ENCODE results near the gene DEF6.
"Not testable (repeated sequence)": the region's sequence is repeated elsewhere in the genome, so short reads cannot be mapped to it uniquely, and the experiment has no call there.

Gene DEF6

DNA sequence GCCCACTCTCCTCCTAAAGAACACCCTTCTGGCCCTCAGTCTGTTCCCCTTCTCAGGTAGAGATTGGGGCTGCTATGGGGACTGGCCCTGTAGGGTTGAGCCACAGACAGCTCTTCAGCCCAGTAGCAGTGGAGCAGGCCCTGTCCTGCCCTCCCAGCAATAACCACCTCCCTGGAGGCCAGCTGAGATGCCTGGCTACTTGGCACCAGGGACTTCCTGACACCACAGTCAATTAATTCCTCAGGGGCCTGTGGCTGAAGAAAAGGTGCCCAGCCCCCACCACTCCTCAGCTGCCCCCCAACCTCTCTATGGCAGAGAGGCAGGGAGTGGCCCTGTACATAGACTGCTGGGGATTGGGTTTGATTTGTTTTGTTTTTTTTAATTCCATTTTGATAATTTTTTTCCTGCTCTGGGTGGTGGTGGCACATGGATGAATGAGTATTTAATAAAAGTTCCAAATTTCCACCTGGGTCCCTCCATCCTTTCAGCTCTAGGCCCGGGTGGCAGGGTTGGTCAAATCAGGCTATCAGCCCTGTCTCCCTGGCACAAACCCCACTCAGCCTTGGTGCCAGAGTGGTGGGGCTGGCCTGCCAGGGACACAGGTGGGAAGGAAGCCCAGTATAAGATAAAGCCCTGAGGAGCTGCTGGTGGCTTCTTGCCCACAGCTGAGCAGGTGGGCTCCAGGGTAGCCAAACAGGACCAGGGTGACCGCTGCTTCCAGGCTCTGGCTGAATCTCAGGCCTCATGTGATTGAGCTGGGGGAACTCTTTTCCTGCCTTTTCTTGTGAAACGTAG is 1.9 kb upstream of the DEF6 start:
- no peaks in the 10 kb centered on the region for H3K27me3 ChIP-seq (ENCODE audit: control insufficient read depth in 1 of 2, insufficient read depth in 2 of 2, low read length in 2 of 2)
- no peak overlapping the region for H3K4me3 ChIP-seq (ENCODE audit: low read length in 2 of 2)
- no peak overlapping the region for H3K9ac ChIP-seq (ENCODE audit: low read length in 2 of 2)
- no peak overlapping the region for H3K27ac ChIP-seq (ENCODE audit: low read length)
- no peaks in the 10 kb centered on the region for H3K9me3 ChIP-seq (ENCODE audit: control insufficient read depth in 2 of 2, low read length in 2 of 2)
- peaks cover 12% of the 10 kb centered on the region for H3K4me1 ChIP-seq (ENCODE audit: control insufficient read depth, insufficient read depth, low read length)
- peaks cover 24 to 38% of the 10 kb centered on the region in 2 donors for H3K36me3 ChIP-seq (ENCODE audit: control insufficient read depth in 2 of 2, insufficient read depth in 2 of 2, low read length in 2 of 2)

DNA sequence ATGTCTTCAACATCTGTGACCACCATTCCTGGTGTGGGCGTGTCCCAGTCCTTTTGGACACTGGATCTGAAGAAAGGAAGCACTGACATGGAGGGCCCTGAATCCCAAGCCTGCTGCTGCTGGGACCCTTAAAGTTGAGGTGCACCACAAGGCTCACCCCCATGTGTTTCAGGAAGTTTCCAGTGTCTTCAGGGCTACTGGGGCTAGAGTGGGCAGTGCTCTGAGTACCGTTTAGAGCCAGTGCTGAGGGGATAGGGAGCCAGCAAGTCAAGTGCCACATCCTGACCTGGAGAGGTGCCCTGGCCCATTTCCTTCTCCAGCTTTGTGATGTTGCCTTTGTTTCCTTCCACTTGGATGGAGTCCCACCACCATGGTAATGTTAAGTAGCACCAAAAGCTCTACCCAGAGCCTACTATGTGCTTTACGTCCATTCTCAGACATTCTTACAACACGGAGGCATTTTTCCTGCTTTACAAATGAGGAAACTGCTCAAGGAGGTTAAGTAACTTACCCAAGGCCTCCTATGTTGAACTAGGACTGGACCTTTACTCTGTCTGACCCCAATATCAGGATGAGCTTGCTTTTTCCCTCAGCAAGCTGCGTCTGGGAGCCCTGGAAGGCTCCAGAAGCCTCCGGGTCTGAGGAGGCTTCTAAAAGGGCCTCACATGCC is 552 bp upstream of the DEF6 start:
- Histone ChIP-seq H3K36me3 (ENCODE audit: control insufficient read depth in 2 of 2, insufficient read depth in 2 of 2, low read length in 2 of 2) (peaks cover 19 to 24% of the 10 kb centered on the region in 2 donors), H3K9ac (ENCODE audit: low read length in 2 of 2) (peak overlapping the region in 1 of 2 donors; percentile 39), H3K9me3 (ENCODE audit: control insufficient read depth in 2 of 2, low read length in 2 of 2) (no peaks in the 10 kb centered on the region), H3K4me1 (ENCODE audit: control insufficient read depth, insufficient read depth, low read length) (peaks cover 12% of the 10 kb centered on the region), H3K4me3 (ENCODE audit: low read length in 2 of 2) (peak overlapping the region in 1 of 2 donors; percentile 59), H3K27ac (ENCODE audit: low read length) (no peak overlapping the region), H3K27me3 (ENCODE audit: control insufficient read depth in 1 of 2, insufficient read depth in 2 of 2, low read length in 2 of 2) (no peaks in the 10 kb centered on the region)

DNA sequence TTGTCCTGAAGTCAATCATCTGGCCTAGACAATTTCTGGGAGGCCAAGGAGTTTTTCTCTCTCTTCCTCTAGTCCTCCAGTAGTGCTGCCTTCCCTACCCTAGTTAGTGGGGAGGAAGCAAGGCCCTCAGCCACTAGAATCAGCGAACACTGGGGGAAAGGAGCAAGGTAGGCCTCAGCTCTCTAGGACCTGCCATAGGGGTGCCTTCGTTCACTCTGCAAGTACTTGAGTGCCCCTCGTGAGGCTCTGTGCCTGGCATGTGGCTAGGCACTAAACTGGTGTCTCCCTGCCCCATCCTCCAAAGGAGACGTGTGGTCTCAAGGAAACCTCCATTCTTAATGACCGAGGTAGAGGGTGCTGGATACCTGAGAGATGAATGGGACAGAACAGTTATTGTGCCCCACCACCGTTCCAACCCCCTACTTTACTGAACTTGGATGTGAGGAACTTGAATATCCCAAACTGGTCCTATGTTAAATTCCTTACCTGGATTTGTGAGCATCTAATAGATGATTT is 1.1 kb downstream of the DEF6 start:
- Histone ChIP-seq H3K4me3 (ENCODE audit: low read length in 2 of 2) (peak overlapping the region in 1 of 2 donors; percentile 9), H3K36me3 (ENCODE audit: control insufficient read depth in 2 of 2, insufficient read depth in 2 of 2, low read length in 2 of 2) (peaks cover 5 to 14% of the 10 kb centered on the region in 2 donors), H3K9me3 (ENCODE audit: control insufficient read depth in 2 of 2, low read length in 2 of 2) (no peaks in the 10 kb centered on the region), H3K9ac (ENCODE audit: low read length in 2 of 2) (no peak overlapping the region), H3K27me3 (ENCODE audit: control insufficient read depth in 1 of 2, insufficient read depth in 2 of 2, low read length in 2 of 2) (no peaks in the 10 kb centered on the region), H3K4me1 (ENCODE audit: control insufficient read depth, insufficient read depth, low read length) (peaks cover 12% of the 10 kb centered on the region), H3K27ac (ENCODE audit: low read length) (no peak overlapping the region)

DNA sequence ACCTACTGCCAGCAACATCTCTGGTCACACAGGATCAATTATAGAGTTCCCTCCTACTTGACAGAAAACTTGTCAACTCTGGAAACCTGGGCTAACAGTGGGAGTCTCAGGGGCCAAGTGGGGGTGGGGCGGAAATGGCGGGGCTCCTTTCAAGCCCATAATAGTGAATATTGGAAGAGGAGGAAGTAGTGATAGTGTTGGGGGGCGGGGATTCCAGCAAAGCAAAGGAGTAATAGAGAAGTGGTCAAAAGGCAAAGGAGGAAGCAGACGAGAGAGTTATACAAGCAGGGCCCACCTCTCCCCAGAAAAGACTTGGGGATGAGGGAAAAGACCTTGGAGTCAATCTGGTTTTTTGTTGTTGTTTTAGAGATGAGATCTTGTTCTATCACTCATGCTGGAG is 2.1 kb downstream of the DEF6 start:
- peaks cover 3 to 9% of the 10 kb centered on the region in 2 donors for H3K36me3 ChIP-seq (ENCODE audit: control insufficient read depth in 2 of 2, insufficient read depth in 2 of 2, low read length in 2 of 2)
- H3K9ac ChIP-seq (ENCODE audit: low read length in 2 of 2): no peak overlapping the region
- H3K4me3 ChIP-seq (ENCODE audit: low read length in 2 of 2): no peak overlapping the region
- H3K9me3 ChIP-seq (ENCODE audit: control insufficient read depth in 2 of 2, low read length in 2 of 2): no peaks in the 10 kb centered on the region
- H3K27me3 ChIP-seq (ENCODE audit: control insufficient read depth in 1 of 2, insufficient read depth in 2 of 2, low read length in 2 of 2): no peaks in the 10 kb centered on the region
- no peak overlapping the region for H3K27ac ChIP-seq (ENCODE audit: low read length)
- H3K4me1 ChIP-seq (ENCODE audit: control insufficient read depth, insufficient read depth, low read length): peaks cover 12% of the 10 kb centered on the region

DNA sequence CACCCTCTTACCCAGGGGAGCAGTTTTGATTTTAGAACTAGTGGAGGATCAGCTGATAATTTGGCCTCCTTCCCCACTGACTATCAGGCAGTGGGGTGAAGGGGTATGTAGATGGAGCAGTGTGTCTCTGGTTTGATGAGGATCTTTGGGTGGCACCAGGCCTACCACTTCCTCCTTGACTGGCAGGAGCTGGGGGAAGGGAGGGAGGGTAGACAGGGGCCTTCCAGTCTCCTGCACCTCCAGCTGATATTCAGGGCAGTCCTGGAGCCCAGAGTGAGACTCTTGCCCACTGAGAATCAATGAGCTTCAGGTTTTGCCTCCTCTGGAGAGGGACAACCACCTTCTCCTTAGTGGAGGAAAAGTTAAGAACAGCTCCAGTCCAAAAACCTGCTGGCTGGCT is 3.2 kb downstream of the DEF6 start:
- Histone ChIP-seq H3K27ac (ENCODE audit: low read length) (no peak overlapping the region), H3K4me1 (ENCODE audit: control insufficient read depth, insufficient read depth, low read length) (peaks cover 12% of the 10 kb centered on the region), H3K4me3 (ENCODE audit: low read length in 2 of 2) (no peak overlapping the region), H3K9me3 (ENCODE audit: control insufficient read depth in 2 of 2, low read length in 2 of 2) (no peaks in the 10 kb centered on the region), H3K36me3 (ENCODE audit: control insufficient read depth in 2 of 2, insufficient read depth in 2 of 2, low read length in 2 of 2) (no peaks in the 10 kb centered on the region), H3K27me3 (ENCODE audit: control insufficient read depth in 1 of 2, insufficient read depth in 2 of 2, low read length in 2 of 2) (no peaks in the 10 kb centered on the region), H3K9ac (ENCODE audit: low read length in 2 of 2) (no peak overlapping the region)

DNA sequence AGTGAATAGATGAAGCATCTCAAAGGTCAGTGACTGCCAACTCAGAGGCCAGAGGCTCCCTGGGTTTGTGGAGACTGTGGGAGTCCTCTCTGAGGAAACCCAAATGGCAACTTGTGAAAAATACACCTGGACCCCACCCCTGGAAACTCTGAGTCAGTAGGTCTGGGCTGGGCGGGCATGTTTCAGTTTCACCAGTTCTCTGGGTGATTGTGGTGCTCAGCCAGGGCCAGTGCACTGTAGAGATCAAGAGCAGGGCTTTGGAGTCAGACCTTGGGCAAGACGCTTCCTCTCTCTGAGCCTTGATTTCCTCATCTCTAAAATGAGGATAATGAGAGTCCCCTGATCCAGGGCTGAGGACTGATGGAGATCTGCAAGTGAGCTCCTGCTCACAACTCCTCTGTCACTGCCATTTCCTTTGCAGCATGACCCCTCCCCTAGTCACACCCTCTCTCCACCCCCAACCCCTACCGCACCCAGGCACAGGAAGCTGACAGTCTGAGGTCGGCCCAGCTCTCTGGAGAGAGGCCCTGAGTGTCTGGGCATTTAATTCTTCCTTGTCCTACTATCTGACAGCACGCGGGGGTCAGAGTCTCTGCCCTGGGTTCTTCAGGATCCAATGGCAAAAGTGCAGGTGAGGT is 5.1 kb downstream of the DEF6 start:
- Histone ChIP-seq H3K27me3 (ENCODE audit: control insufficient read depth in 1 of 2, insufficient read depth in 2 of 2, low read length in 2 of 2) (no peaks in the 10 kb centered on the region), H3K9ac (ENCODE audit: low read length in 2 of 2) (no peak overlapping the region), H3K4me1 (ENCODE audit: control insufficient read depth, insufficient read depth, low read length) (peaks cover 3% of the 10 kb centered on the region), H3K4me3 (ENCODE audit: low read length in 2 of 2) (no peak overlapping the region), H3K9me3 (ENCODE audit: control insufficient read depth in 2 of 2, low read length in 2 of 2) (no peaks in the 10 kb centered on the region), H3K27ac (ENCODE audit: low read length) (no peak overlapping the region), H3K36me3 (ENCODE audit: control insufficient read depth in 2 of 2, insufficient read depth in 2 of 2, low read length in 2 of 2) (no peaks in the 10 kb centered on the region)

DNA sequence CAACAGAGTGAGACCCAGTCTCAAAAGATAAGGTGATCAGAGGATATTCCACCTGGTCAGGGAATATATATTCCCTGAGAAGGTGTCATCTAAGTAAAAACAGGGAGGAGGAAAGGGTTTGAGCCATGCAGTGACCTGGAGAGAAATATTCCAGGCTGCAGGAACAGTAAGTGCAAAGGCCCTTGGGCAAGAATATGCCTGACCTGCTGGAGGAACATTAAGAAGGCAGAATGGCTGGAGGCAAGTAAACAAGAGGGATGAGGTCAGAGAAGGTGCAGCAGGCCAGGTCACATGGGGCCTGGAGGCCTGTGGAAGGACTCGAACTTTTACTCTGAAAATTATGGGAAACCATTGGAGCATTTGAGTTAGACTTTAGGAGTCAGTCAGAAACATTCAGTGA is 6.7 kb downstream of the DEF6 start:
- no peaks in the 10 kb centered on the region for H3K4me1 ChIP-seq (ENCODE audit: control insufficient read depth, insufficient read depth, low read length)
- H3K36me3 ChIP-seq (ENCODE audit: control insufficient read depth in 2 of 2, insufficient read depth in 2 of 2, low read length in 2 of 2): no peaks in the 10 kb centered on the region
- no peak overlapping the region for H3K4me3 ChIP-seq (ENCODE audit: low read length in 2 of 2)
- H3K27ac ChIP-seq (ENCODE audit: low read length): no peak overlapping the region
- H3K9me3 ChIP-seq (ENCODE audit: control insufficient read depth in 2 of 2, low read length in 2 of 2): no peaks in the 10 kb centered on the region
- H3K27me3 ChIP-seq (ENCODE audit: control insufficient read depth in 1 of 2, insufficient read depth in 2 of 2, low read length in 2 of 2): no peaks in the 10 kb centered on the region
- H3K9ac ChIP-seq (ENCODE audit: low read length in 2 of 2): no peak overlapping the region

DNA sequence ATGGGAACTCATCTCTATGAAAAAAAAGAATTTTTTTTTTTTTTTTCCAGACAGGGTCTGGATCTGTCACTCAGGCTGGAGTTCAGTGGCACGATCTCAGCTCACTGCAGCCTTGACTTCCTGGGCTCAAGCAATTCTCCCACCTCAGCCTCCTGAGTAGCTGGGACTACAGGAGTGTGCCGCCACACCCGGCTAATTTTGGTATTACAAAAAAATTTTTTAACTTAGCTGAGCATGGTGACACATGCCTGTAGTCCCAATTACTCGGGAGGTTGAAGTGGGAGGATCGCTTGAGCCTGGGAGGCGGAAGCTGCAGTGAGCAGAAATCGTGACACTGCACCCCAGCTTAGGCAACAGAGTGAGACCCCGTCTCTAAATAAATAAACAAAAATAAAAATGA is 7.5 kb downstream of the DEF6 start:
- no peaks in the 10 kb centered on the region for H3K9me3 ChIP-seq (ENCODE audit: control insufficient read depth in 2 of 2, low read length in 2 of 2)
- no peak overlapping the region for H3K4me3 ChIP-seq (ENCODE audit: low read length in 2 of 2)
- H3K27ac ChIP-seq (ENCODE audit: low read length): no peak overlapping the region
- no peaks in the 10 kb centered on the region for H3K27me3 ChIP-seq (ENCODE audit: control insufficient read depth in 1 of 2, insufficient read depth in 2 of 2, low read length in 2 of 2)
- H3K4me1 ChIP-seq (ENCODE audit: control insufficient read depth, insufficient read depth, low read length): no peaks in the 10 kb centered on the region
- H3K9ac ChIP-seq (ENCODE audit: low read length in 2 of 2): no peak overlapping the region
- H3K36me3 ChIP-seq (ENCODE audit: control insufficient read depth in 2 of 2, insufficient read depth in 2 of 2, low read length in 2 of 2): no peaks in the 10 kb centered on the region

DNA sequence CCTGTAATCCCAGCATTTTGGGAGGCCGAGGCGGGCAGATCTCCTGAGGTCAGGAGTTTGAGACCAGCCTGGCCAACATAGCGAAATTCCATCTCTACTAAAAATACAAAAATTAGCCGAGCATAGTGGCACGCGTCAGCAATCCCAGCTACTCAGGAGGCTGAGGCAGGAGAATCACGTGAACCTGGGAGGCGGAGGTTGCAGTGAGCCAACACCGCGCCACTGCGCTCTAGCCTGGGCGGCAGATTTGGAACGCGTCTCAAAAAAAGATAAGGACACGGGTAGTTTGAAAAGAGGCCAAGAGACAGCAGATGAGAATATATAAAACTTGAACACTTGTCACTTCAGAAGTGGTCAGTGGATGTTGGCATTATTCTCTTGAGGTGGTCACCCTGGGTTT is 9.5 kb downstream of the DEF6 start:
- H3K4me3 ChIP-seq (ENCODE audit: low read length in 2 of 2); H3K27me3 ChIP-seq (ENCODE audit: control insufficient read depth in 1 of 2, insufficient read depth in 2 of 2, low read length in 2 of 2); H3K9ac ChIP-seq (ENCODE audit: low read length in 2 of 2); H3K27ac ChIP-seq (ENCODE audit: low read length); H3K9me3 ChIP-seq (ENCODE audit: control insufficient read depth in 2 of 2, low read length in 2 of 2); H3K36me3 ChIP-seq (ENCODE audit: control insufficient read depth in 2 of 2, insufficient read depth in 2 of 2, low read length in 2 of 2); H3K4me1 ChIP-seq (ENCODE audit: control insufficient read depth, insufficient read depth, low read length): not testable (repeated sequence)

DNA sequence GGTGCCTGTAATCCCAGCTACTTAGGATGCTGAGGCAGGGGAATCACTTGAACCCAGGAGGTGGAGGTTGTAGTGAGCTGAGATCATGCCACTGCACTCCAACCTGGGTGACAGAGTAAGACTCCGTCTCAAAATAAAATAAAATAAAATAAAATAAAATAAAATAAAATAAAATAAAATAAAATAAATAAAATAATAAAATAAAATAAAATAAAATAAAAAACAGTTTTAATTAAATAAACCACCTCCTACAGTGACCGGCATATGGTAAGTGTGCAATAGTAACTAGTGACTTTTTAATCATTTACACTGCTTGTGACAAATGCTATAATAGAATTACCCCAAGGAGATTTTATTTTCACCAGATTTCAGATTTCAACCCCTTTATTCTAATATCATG is 10.9 kb downstream of the DEF6 start:
- not testable (repeated sequence) for H3K4me1 ChIP-seq (ENCODE audit: control insufficient read depth, insufficient read depth, low read length); H3K9me3 ChIP-seq (ENCODE audit: control insufficient read depth in 2 of 2, low read length in 2 of 2); H3K36me3 ChIP-seq (ENCODE audit: control insufficient read depth in 2 of 2, insufficient read depth in 2 of 2, low read length in 2 of 2); H3K27me3 ChIP-seq (ENCODE audit: control insufficient read depth in 1 of 2, insufficient read depth in 2 of 2, low read length in 2 of 2); H3K9ac ChIP-seq (ENCODE audit: low read length in 2 of 2); H3K4me3 ChIP-seq (ENCODE audit: low read length in 2 of 2); H3K27ac ChIP-seq (ENCODE audit: low read length)
